Tibial artery (tissue), 4 donors: ENCODE results near the gene CAP2.

Experiments
- DNase-seq, 2 donors: peaks; one replicate each; pipeline ENCODE4 v3.0.0-alpha.2; 2019
- H3K27ac ChIP-seq, 2 donors: fragments of 200-600 bp; sonication (generic) in 1 of 2; 1 replicate in 1 of 2; 2 replicates in 1 of 2; pipeline ENCODE4 v1.5.1; 2018 to 2019; ENCODE audit warnings: mild to moderate bottlenecking in 1 of 2
- H3K27me3 ChIP-seq, 2 donors: fragments of 200-600 bp; sonication (generic) in 1 of 2; one replicate each; pipeline versions ENCODE4 v1.5.1 to v1.6.0; 2016 to 2019
- H3K36me3 ChIP-seq, 3 donors: fragments of 200-600 bp; sonication (generic) in 2 of 3; one replicate each; pipeline ENCODE4 v1.5.1; 2016 to 2019; ENCODE audit warnings: mild to moderate bottlenecking in 2 of 3
- H3K4me1 ChIP-seq, 4 donors: fragments of 200-600 bp; sonication (generic) in 2 of 4; 1 replicate in 3 of 4; 2 replicates in 1 of 4; pipeline ENCODE4 v1.5.1; 2016 to 2019
- H3K4me3 ChIP-seq, 2 donors: fragments of 200-600 bp; sonication (generic) in 1 of 2; 1 replicate in 1 of 2; 2 replicates in 1 of 2; pipeline ENCODE4 v1.5.1; 2018 to 2019; ENCODE audit warnings: mild to moderate bottlenecking in 2 of 2
- H3K9me3 ChIP-seq, 3 donors: fragments of 200-600 bp; sonication (generic) in 1 of 3; one replicate each; pipeline ENCODE4 v1.5.1; 2016 to 2019
- CTCF ChIP-seq, 2 experiments: fragments of 200-600 bp in 1 of 2; fragments of 450-650 bp in 1 of 2; IDR thresholded peaks; one replicate each; pipeline ENCODE4 v1.5.1; 2017 to 2019; ENCODE audit warnings: antibody characterized with exemption in 2 of 2, mild to moderate bottlenecking in 1 of 2, moderate library complexity in 1 of 2
- intact Hi-C: fragments of 100-400 bp; cut with DNase I; formaldehyde crosslinking; loops from one replicate; pipeline ENCODE4 v1.15.0; 2023; ENCODE audit warnings: low total_unique reads

The CAP2 gene

GRCh38 chr6:17365961-17366360 is 27.4 kb upstream of the CAP2 start:
- no peak for TF ChIP-seq CTCF (IDR thresholded peaks at IDR 0.05)
- intact Hi-C loops = no loop called here

GRCh38 chr6:17367868-17368267 is 25.5 kb upstream of the CAP2 start:
- H3K4me1 ChIP-seq = no peaks in the 10 kb centered on the region
- no peak overlapping the region for H3K4me3 ChIP-seq
- no peaks in the 10 kb centered on the region for H3K27me3 ChIP-seq
- intact Hi-C loops = no loop called here
- DNase-seq = no peak
- H3K27ac ChIP-seq = no peak overlapping the region
- no peaks in the 10 kb centered on the region for H3K36me3 ChIP-seq
- TF ChIP-seq CTCF (IDR thresholded peaks at IDR 0.05) = no peak
- peaks cover 0 to 12% (median 6%) of the 10 kb centered on the region in 3 donors for H3K9me3 ChIP-seq

More at GRCh38 chr6:17365961-17366360, 27.4 kb upstream of the CAP2 start:
- H3K36me3 ChIP-seq = no peaks in the 10 kb centered on the region
- no peak for DNase-seq
- no peaks in the 10 kb centered on the region for H3K27me3 ChIP-seq
- H3K4me1 ChIP-seq = peaks cover 0 to 10% (median under 1%) of the 10 kb centered on the region in 4 donors
- H3K4me3 ChIP-seq = no peak overlapping the region
- H3K27ac ChIP-seq = no peak overlapping the region
- H3K9me3 ChIP-seq = peaks cover 0 to 12% (median 6%) of the 10 kb centered on the region in 3 donors

GRCh38 chr6:17381424-17382147 is 11.8 kb upstream of the CAP2 start:
- Histone ChIP-seq H3K36me3 (no peaks in the 10 kb centered on the region), H3K4me1 (peaks cover 0 to 10% (median 3%) of the 10 kb centered on the region in 4 donors), H3K27me3 (no peaks in the 10 kb centered on the region), H3K9me3 (no peaks in the 10 kb centered on the region), H3K27ac (peak overlapping the region; percentile 38 to 51), H3K4me3 (no peak overlapping the region)
- peak in 1 of 2 donors; percentile 75 for DNase-seq
- intact Hi-C loops = no loop called here
- TF ChIP-seq CTCF (IDR thresholded peaks at IDR 0.05) = no peak

- Histone ChIP-seq H3K27ac (no peak overlapping the region), H3K4me1 (peaks cover 0 to 10% (median 3%) of the 10 kb centered on the region in 4 donors), H3K9me3 (no peaks in the 10 kb centered on the region), H3K4me3 (no peak overlapping the region), H3K27me3 (no peaks in the 10 kb centered on the region), H3K36me3 (no peaks in the 10 kb centered on the region)
- no peak for TF ChIP-seq CTCF (IDR thresholded peaks at IDR 0.05)
- intact Hi-C loops = no loop called here
- DNase-seq = no peak
Observed at GRCh38 chr6:17385660-17386059, 7.7 kb upstream of the CAP2 start.

GRCh38 chr6:17388365-17388764 is 5.0 kb upstream of the CAP2 start:
- H3K36me3 ChIP-seq = no peaks in the 10 kb centered on the region
- no peak for DNase-seq
- H3K27ac ChIP-seq = no peak overlapping the region
- no peak overlapping the region for H3K4me3 ChIP-seq
- intact Hi-C loops = no loop called here
- peaks cover 0 to 6% (median 0%) of the 10 kb centered on the region in 4 donors for H3K4me1 ChIP-seq
- no peak for TF ChIP-seq CTCF (IDR thresholded peaks at IDR 0.05)
- no peaks in the 10 kb centered on the region for H3K9me3 ChIP-seq
- no peaks in the 10 kb centered on the region for H3K27me3 ChIP-seq
